Fibroblast of villous mesenchyme (primary cell): ENCODE results near the gene ZNF90. TPM values are rescaled to one million over a fixed set of nuclear protein-coding genes. Genes with fewer than 3 reads are reported as not detected.
A peak's percentile ranks its signal among the peaks of the same experiment; 100 is the strongest.

Source experiments
- DNase-seq: peaks from one replicate; pipeline ENCODE4 v3.0.0-alpha.2; 2010; ENCODE audit warnings: low read depth
- H3K4me3 ChIP-seq: 2 replicates; pipeline ENCODE4 v1.5.1; 2011; ENCODE audit warnings: low read depth, mild to moderate bottlenecking, low read length
- CTCF ChIP-seq: IDR thresholded peaks from 2 replicates; pipeline ENCODE4 v1.5.1; 2012; ENCODE audit warnings: low read depth, mild to moderate bottlenecking, low read length; ENCODE audit not compliant: insufficient read depth
- small RNA-seq: library from RNA; depleted of rRNA; stranded (forward); fragments of <200 nt; gene quantifications from one replicate; pipeline ENCODE3, GENCODE V24; 2012
- total RNA-seq: library from RNA; depleted of rRNA; stranded (reverse); fragments of >200 nt; gene quantifications from 2 replicates; pipeline ENCODE4 v1.2.3, GENCODE V29; 2012

ZNF90 gene
- total RNA-seq, 1 donor = 0.86 TPM

DNA sequence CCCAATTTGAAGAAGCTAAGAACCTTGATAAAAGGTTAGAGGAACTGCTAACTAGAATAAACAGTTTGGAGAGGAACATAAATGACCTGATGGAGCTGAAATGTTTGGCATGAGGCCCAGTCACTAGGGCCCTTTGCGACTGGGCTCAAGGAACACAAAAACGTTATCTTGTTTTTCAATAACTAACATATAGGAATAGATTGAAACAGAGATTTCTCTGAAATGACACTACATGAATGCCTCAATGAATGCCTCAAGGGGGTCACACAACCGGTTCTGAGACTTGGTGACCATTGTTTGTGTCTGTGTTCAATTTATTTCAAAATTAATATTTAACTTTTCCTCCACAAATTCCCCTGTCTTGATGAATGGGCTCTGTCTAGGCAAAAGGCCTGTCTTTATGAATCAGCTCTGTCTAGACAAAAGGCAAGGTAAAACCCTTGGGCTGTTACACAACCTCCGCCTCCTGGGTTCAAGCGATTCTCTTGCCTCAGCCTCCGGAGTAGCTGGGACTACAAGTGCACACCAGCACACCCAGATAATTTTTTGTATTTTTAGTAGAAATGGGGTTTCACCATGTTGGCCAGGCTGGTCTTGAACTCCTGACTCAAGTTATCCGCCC, 88.3 kb downstream of the ZNF90 start:
- TF ChIP-seq CTCF = no peak
- H3K4me3 ChIP-seq = no peak overlapping the region
- no peak for DNase-seq

DNA sequence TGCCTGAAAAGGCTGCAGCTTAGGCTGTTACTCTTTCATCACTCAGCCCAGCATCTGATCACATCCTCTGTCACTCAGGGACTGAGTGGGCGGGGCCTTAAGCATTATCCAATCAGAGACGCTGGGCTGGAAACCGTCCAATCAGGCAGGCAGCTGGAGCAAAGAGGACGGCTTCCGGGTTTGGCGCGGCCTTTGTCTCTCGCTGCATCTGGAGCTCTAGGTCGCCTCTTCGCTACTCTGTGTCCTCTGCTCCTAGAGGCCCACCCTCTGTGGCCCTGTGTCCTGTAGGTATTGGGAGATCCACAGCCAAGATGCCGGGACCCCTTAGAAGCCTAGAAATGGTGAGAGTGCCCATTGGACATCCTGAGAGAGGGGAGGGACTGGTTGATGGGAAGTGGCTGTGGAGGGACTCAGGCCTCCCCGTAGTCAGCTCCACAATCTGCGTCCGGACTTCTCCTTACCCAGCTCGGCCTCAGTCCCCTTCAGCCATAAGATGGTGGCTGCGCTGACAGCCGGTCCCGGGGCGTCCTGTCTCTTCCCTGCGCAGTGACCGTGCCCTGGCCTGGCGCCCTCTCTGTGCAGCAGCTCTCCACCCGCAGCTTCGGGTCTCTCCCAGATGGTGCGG, 89.3 kb downstream of the ZNF90 start, which contains the start of gene ZNF486:
ZNF486 (plus strand) TSS at position 195 of the 625 bp plus-strand sequence; CDS start at position 312, 117 bp downstream.
- peak; percentile 97 for DNase-seq
- peak within 1 kb of the TSS; percentile 95 for H3K4me3 ChIP-seq
- no peak for TF ChIP-seq CTCF

DNA sequence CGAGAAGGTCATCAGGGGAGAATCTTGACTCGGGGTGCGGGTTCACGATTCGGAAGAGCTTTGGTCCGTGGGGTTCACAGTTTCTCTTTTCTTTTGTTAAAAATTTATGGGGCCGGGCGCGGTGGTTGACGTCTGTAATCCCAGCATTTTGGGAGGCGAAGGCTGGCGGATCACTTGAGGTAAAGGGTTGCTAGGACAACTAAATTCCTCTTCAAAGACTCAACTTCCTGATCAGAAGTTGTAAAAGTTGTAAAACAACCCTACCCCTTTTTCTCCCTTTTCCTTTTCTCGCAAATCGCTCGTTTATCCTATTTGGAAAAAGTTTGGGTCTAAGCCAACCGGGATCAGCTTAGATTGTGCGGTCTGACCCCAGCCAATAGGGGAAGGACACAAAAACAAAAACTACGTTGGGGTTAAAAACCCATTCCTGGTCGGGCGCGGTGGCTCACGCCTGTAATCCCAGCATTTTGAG, 89.9 kb downstream of the ZNF90 start:
- peak overlapping the region; percentile 95 for H3K4me3 ChIP-seq
- peak; percentile 95 for DNase-seq
- TF ChIP-seq CTCF = no peak

Small RNA genes lying within 50 kb of the gene (small RNA-seq; reads per million reads assigned to genes)
- gene AC006539.3 = not detected

Other genes with a start within 250 kb of the ZNF90 start
- 2.3 and 5.6 TPM in 2 replicates for gene ZNF253, start 212.1 kb upstream of the ZNF90 start, total RNA-seq
- gene ZNF93, start 177.1 kb upstream of the ZNF90 start, total RNA-seq = 6.4 and 11.2 TPM in 2 replicates
- 0.86 and 1.3 TPM in 2 replicates for gene ZNF682, start 38.5 kb upstream of the ZNF90 start, total RNA-seq
- 3.5 and 7.3 TPM in 2 replicates for gene ZNF486, start 89.2 kb downstream of the ZNF90 start, total RNA-seq